ENCODE results near the gene AFF3.

- TF ChIP-seq JUND (IDR thresholded peaks at IDR 0.05), result no peak
- no peak for TF ChIP-seq EZH2 (IDR thresholded peaks at IDR 0.05)
- TF ChIP-seq POLR2AphosphoS5 (IDR thresholded peaks at IDR 0.05; ENCODE audit: low read depth, low read length), result no peak
- no peak for TF ChIP-seq CTCF (IDR thresholded peaks at IDR 0.05 in 2 of 3, conservative IDR thresholded peaks at IDR 0.05 in 1 of 3; ENCODE audit: borderline replicate concordance in 1 of 3, insufficient read depth in 1 of 3, low read depth in 2 of 3, low read length in 2 of 3)
- TF ChIP-seq POLR2A (IDR thresholded peaks at IDR 0.05; ENCODE audit: borderline replicate concordance, extremely low read depth, insufficient read depth, insufficient read length), result no peak
- no peak for TF ChIP-seq RAD21 (IDR thresholded peaks at IDR 0.05; ENCODE audit: low read depth)
- no peak for TF ChIP-seq ZFX (IDR thresholded peaks at IDR 0.05)
- TF ChIP-seq TCF7L2 (IDR thresholded peaks at IDR 0.05; ENCODE audit: borderline replicate concordance, extremely low read depth, insufficient read depth, insufficient read length), result no peak
- TF ChIP-seq SRF (IDR thresholded peaks at IDR 0.05; ENCODE audit: low read depth), result no peak
- TF ChIP-seq, protein P1, sequence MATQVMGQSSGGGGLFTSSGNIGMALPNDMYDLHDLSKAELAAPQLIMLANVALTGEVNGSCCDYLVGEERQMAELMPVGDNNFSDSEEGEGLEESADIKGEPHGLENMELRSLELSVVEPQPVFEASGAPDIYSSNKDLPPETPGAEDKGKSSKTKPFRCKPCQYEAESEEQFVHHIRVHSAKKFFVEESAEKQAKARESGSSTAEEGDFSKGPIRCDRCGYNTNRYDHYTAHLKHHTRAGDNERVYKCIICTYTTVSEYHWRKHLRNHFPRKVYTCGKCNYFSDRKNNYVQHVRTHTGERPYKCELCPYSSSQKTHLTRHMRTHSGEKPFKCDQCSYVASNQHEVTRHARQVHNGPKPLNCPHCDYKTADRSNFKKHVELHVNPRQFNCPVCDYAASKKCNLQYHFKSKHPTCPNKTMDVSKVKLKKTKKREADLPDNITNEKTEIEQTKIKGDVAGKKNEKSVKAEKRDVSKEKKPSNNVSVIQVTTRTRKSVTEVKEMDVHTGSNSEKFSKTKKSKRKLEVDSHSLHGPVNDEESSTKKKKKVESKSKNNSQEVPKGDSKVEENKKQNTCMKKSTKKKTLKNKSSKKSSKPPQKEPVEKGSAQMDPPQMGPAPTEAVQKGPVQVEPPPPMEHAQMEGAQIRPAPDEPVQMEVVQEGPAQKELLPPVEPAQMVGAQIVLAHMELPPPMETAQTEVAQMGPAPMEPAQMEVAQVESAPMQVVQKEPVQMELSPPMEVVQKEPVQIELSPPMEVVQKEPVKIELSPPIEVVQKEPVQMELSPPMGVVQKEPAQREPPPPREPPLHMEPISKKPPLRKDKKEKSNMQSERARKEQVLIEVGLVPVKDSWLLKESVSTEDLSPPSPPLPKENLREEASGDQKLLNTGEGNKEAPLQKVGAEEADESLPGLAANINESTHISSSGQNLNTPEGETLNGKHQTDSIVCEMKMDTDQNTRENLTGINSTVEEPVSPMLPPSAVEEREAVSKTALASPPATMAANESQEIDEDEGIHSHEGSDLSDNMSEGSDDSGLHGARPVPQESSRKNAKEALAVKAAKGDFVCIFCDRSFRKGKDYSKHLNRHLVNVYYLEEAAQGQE (IDR thresholded peaks at IDR 0.05; ENCODE audit: low read depth), result no peak
- no peak for TF ChIP-seq ELF1 (IDR thresholded peaks at IDR 0.05; ENCODE audit: borderline replicate concordance, low read depth)
- no peak for TF ChIP-seq YY1 (IDR thresholded peaks at IDR 0.05; ENCODE audit: extremely low read depth, insufficient replicate concordance, low read depth, low read length)
- no peak for TF ChIP-seq SP1 (IDR thresholded peaks at IDR 0.05; ENCODE audit: low read depth)
Observed at GRCh38 chr2:99679518-99679917, 462.9 kb downstream of the AFF3 start.

Data from HCT116 (cell line).